ENCODE data around the gene LYPD6. TPM values are rescaled to one million over a fixed set of nuclear protein-coding genes. Genes with fewer than 3 reads are reported as not detected.

The LYPD6 gene
- total and polyA plus RNA-seq, 4 donors: 0.15 to 0.42 (median 0.23) TPM

DNA sequence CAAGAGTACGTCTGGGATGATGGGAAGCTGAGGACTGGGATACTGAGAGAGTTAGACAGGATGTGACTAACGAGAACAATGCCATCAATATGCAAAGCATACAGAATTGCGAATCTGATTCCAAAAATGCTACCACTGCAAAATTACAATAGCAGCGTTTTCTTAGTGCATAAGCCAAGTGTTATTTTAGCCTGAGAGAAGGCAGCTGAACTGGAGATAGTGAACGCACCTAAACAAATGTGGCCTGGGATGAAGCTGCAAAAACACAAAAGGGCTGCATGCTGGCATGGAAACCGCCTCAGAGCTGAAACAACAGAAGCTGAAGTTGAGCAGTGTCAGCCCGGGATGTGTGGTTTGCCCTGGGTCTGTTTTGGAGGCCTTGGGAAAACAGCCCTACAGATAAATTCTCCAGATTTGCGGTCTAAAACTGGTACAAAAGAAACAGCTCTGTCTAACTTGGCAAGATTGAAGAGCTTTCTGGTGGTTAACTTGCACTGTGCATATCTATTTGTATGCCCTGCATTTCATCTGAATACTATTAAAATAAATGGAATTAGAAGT is 45.5 kb downstream of the LYPD6 start:
- Histone ChIP-seq H3K9me3 (ENCODE audit: control insufficient read depth in 4 of 4, low read length in 3 of 4) (no peaks in the 10 kb centered on the region), H3K4me1 (ENCODE audit: control insufficient read depth in 4 of 4, insufficient read depth in 4 of 4, low read length in 3 of 4) (no peaks in the 10 kb centered on the region), H3K36me3 (ENCODE audit: control insufficient read depth in 4 of 4, insufficient read depth in 3 of 4, low read depth in 1 of 4, low read length in 3 of 4) (no peaks in the 10 kb centered on the region), H3K27ac (ENCODE audit: low read depth in 1 of 2, low read length in 2 of 2) (no peak overlapping the region), H3K4me3 (ENCODE audit: low read depth in 1 of 3, low read length in 3 of 3) (no peak overlapping the region), H3K9ac (ENCODE audit: low read depth in 1 of 2, low read length in 2 of 2) (no peak overlapping the region), H3K27me3 (ENCODE audit: control insufficient read depth in 4 of 4, insufficient read depth in 4 of 4, low read length in 3 of 4) (no peaks in the 10 kb centered on the region)
- DNase-seq (ENCODE audit: low spot score): no peak
- no peak for TF ChIP-seq EGR1 (IDR thresholded peaks at IDR 0.05; ENCODE audit: low read depth in 2 of 2)
- no peak for TF ChIP-seq HNF4G (IDR thresholded peaks at IDR 0.05)
- no peak for TF ChIP-seq RAD21 (IDR thresholded peaks at IDR 0.05)
- TF ChIP-seq TAF1 (conservative IDR thresholded peaks at IDR 0.05): no peak
- no peak for TF ChIP-seq FOXA1 (IDR thresholded peaks at IDR 0.05)
- TF ChIP-seq GABPA (IDR thresholded peaks at IDR 0.05 in 1 of 2, conservative IDR thresholded peaks at IDR 0.05 in 1 of 2): no peak
- WGBS: 81% methylated on average over 8 of the region's 8 CpGs

GRCh38 chr2:149380205-149380604 is 49.8 kb downstream of the LYPD6 start:
- Histone ChIP-seq H3K9me3 (ENCODE audit: control insufficient read depth in 4 of 4, low read length in 3 of 4) (no peaks in the 10 kb centered on the region), H3K27me3 (ENCODE audit: control insufficient read depth in 4 of 4, insufficient read depth in 4 of 4, low read length in 3 of 4) (no peaks in the 10 kb centered on the region), H3K9ac (ENCODE audit: low read depth in 1 of 2, low read length in 2 of 2) (no peak overlapping the region), H3K36me3 (ENCODE audit: control insufficient read depth in 4 of 4, insufficient read depth in 3 of 4, low read depth in 1 of 4, low read length in 3 of 4) (no peaks in the 10 kb centered on the region), H3K4me3 (ENCODE audit: low read depth in 1 of 3, low read length in 3 of 3) (no peak overlapping the region), H3K27ac (ENCODE audit: low read depth in 1 of 2, low read length in 2 of 2) (no peak overlapping the region), H3K4me1 (ENCODE audit: control insufficient read depth in 4 of 4, insufficient read depth in 4 of 4, low read length in 3 of 4) (no peaks in the 10 kb centered on the region)
- no peak for DNase-seq (ENCODE audit: low spot score)
- 91% methylated on average over 4 of the region's 4 CpGs for WGBS
- TF ChIP-seq HNF4A (conservative IDR thresholded peaks at IDR 0.05) (no peak), MAX (IDR thresholded peaks at IDR 0.05) (no peak), CTCF (IDR thresholded peaks at IDR 0.05; ENCODE audit: low read depth, low read length, missing input control) (no peak), ZBTB33 (IDR thresholded peaks at IDR 0.05) (no peak), EGR1 (IDR thresholded peaks at IDR 0.05; ENCODE audit: low read depth in 2 of 2) (no peak), REST (IDR thresholded peaks at IDR 0.05) (no peak), SP1 (IDR thresholded peaks at IDR 0.05) (no peak), YY1 (IDR thresholded peaks at IDR 0.05) (no peak), GABPA (IDR thresholded peaks at IDR 0.05 in 1 of 2, conservative IDR thresholded peaks at IDR 0.05 in 1 of 2) (no peak), FOXA2 (IDR thresholded peaks at IDR 0.05) (no peak), JUND (IDR thresholded peaks at IDR 0.05) (no peak), TAF1 (conservative IDR thresholded peaks at IDR 0.05) (no peak), RXRA (IDR thresholded peaks at IDR 0.05) (no peak), HNF4G (IDR thresholded peaks at IDR 0.05) (no peak)
- TF ChIP-seq, protein P1, sequence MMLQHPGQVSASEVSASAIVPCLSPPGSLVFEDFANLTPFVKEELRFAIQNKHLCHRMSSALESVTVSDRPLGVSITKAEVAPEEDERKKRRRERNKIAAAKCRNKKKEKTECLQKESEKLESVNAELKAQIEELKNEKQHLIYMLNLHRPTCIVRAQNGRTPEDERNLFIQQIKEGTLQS (IDR thresholded peaks at IDR 0.05): no peak

Measured in liver (tissue), 9 donors.